ENCODE results near the gene PHTF2. TPM values are rescaled to one million over a fixed set of nuclear protein-coding genes. Genes with fewer than 3 reads are reported as not detected.

PHTF2 gene
- total and polyA plus RNA-seq, 2 experiments from 2014 or later = 13.3 to 26.9 TPM

DNA sequence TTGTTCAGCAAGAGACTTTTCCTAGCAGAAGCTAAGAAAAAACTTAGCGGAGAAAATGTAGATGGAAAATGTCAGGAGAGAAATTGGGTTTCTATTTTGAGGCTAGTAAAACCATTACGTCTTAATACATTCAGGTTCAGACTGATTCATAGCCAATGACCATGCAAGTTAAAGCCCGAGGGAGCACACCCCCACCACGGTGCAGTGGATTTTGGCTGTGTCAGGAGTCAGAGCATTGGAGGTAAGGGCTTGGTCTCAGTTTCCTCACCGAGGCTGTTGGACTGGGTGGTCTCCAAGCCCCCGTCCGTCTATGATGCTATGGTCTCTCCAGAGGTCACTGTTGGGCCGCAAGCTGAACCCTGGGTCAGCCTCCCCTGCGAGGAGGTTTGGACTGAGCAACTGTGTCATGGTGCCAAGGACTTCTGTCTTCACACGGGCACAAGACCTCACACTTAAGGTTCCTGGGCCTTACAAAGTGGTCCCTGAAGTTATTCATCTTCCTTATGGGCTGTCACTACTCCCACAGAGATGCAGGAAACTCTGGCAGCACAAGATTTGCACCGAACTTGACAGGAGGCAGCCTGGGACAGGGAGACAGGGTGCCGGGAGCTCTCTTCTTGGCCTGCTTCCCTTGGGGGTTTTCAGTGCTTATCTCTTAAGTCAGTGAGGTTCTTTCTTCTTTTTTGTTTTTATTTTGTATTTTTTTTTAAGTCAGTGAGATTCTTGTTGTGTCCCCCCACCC is 186.8 kb downstream of the PHTF2 start:
- Histone ChIP-seq H3K27ac (no peak overlapping the region), H4K20me1 (ENCODE audit: insufficient read depth, poor library complexity, severe bottlenecking) (no peaks in the 10 kb centered on the region), H3K4me2 (no peak overlapping the region), H3K4me1 (ENCODE audit: insufficient read depth) (peaks cover 5% of the 10 kb centered on the region), H3K4me3 (no peak overlapping the region), H3K36me3 (replicated peaks; ENCODE audit: insufficient read depth, low read depth) (no peaks in the 10 kb centered on the region), H3K9me3 (ENCODE audit: low read depth) (no peaks in the 10 kb centered on the region), H2AFZ (no peak overlapping the region), H3K79me2 (no peaks in the 10 kb centered on the region), H3K9me2 (replicated peaks; ENCODE audit: insufficient read depth) (no peaks in the 10 kb centered on the region), H3K27me3 (no peaks in the 10 kb centered on the region)
- no peak for DNase-seq (ENCODE audit: low spot score)
- TF ChIP-seq EZH2phosphoT487 (IDR thresholded peaks at IDR 0.05; ENCODE audit: low read depth, severe bottlenecking, unreplicated experiment) = no peak
- TF ChIP-seq CTCF (IDR thresholded peaks at IDR 0.05; ENCODE audit: poor library complexity) = no peak
- no peak for TF ChIP-seq EZH2 (IDR thresholded peaks at IDR 0.05; ENCODE audit: borderline replicate concordance)
- 91% methylated on average over 12 of the region's 12 CpGs for WGBS (ENCODE audit: low lambda C conversion rate, missing lambda C conversion rate)

DNA sequence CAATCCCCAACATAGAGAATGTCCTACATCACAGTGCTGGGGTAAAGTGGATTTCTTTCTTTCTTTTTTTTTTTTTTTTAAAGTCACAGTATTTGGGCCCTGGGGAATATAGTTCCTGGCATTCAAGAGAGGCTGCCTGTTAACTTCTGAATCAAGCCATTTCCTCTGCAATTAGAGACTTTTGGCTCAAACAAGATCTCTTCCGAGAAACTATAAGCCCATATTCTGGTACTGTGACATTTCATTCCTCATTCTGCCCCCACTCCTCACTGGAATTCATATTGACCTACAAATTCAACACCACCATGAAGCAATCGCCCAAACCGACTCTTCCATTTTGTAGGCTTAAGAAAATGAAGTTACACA is 187.4 kb downstream of the PHTF2 start:
- Histone ChIP-seq H3K36me3 (replicated peaks; ENCODE audit: insufficient read depth, low read depth) (no peaks in the 10 kb centered on the region), H3K4me3 (no peak overlapping the region), H3K4me1 (ENCODE audit: insufficient read depth) (peaks cover 5% of the 10 kb centered on the region), H3K4me2 (no peak overlapping the region), H3K9me3 (ENCODE audit: low read depth) (no peaks in the 10 kb centered on the region), H2AFZ (no peak overlapping the region), H3K79me2 (no peaks in the 10 kb centered on the region), H3K27ac (no peak overlapping the region), H3K27me3 (no peaks in the 10 kb centered on the region), H3K9me2 (replicated peaks; ENCODE audit: insufficient read depth) (no peaks in the 10 kb centered on the region), H4K20me1 (ENCODE audit: insufficient read depth, poor library complexity, severe bottlenecking) (no peaks in the 10 kb centered on the region)
- no peak for DNase-seq (ENCODE audit: low spot score)
- no peak for TF ChIP-seq EZH2 (IDR thresholded peaks at IDR 0.05; ENCODE audit: borderline replicate concordance)
- no peak for TF ChIP-seq EZH2phosphoT487 (IDR thresholded peaks at IDR 0.05; ENCODE audit: low read depth, severe bottlenecking, unreplicated experiment)
- TF ChIP-seq CTCF (IDR thresholded peaks at IDR 0.05; ENCODE audit: poor library complexity) = no peak
- WGBS (ENCODE audit: low lambda C conversion rate, missing lambda C conversion rate) = 92% methylated on average over 3 of the region's 3 CpGs

GRCh38 chr7:77989981-77990566 is 191.5 kb downstream of the PHTF2 start:
- Histone ChIP-seq H3K4me3 (no peak overlapping the region), H2AFZ (no peak overlapping the region), H3K27ac (peak overlapping the region; percentile 76)

More at GRCh38 chr7:77989981-77990566, 191.5 kb downstream of the PHTF2 start:
- Histone ChIP-seq H3K9me3 (ENCODE audit: low read depth) (no peaks in the 10 kb centered on the region), H3K27me3 (no peaks in the 10 kb centered on the region), H3K4me2 (no peak overlapping the region), H4K20me1 (ENCODE audit: insufficient read depth, poor library complexity, severe bottlenecking) (no peaks in the 10 kb centered on the region), H3K36me3 (replicated peaks; ENCODE audit: insufficient read depth, low read depth) (no peaks in the 10 kb centered on the region), H3K79me2 (no peaks in the 10 kb centered on the region), H3K9me2 (replicated peaks; ENCODE audit: insufficient read depth) (no peaks in the 10 kb centered on the region), H3K4me1 (ENCODE audit: insufficient read depth) (peaks cover 5% of the 10 kb centered on the region)
- TF ChIP-seq EZH2phosphoT487 (IDR thresholded peaks at IDR 0.05; ENCODE audit: low read depth, severe bottlenecking, unreplicated experiment) (no peak), CTCF (IDR thresholded peaks at IDR 0.05; ENCODE audit: poor library complexity) (peak; percentile 24)
- DNase-seq (ENCODE audit: low spot score) = peak; percentile 62
- 68% methylated on average over 6 of the region's 6 CpGs for WGBS (ENCODE audit: low lambda C conversion rate, missing lambda C conversion rate)

Measured in hepatocyte (in vitro differentiated cells).